ENCODE results near the gene S100A8.
"Not testable (repeated sequence)": the region's sequence is repeated elsewhere in the genome, so short reads cannot be mapped to it uniquely, and the experiment has no call there.

The S100A8 gene

GRCh38 chr1:153360592-153361479 lies 30.0 kb downstream of the S100A8 start:
- no peak for DNase-seq

- DNase-seq: no peak
Measured at GRCh38 chr1:153360190-153360589, 30.7 kb downstream of the S100A8 start.

- DNase-seq: no peak
Measured at GRCh38 chr1:153359241-153359640, 31.6 kb downstream of the S100A8 start.

GRCh38 chr1:153358691-153358975 lies 32.2 kb downstream of the S100A8 start:
- no peak for DNase-seq

- DNase-seq: no peak
Measured at GRCh38 chr1:153357853-153358690, 32.8 kb downstream of the S100A8 start, which contains the start of gene S100A9. Gene S100A9 (plus strand): TSS chr1:153357854. CDS start chr1:153358284, 430 bp downstream.

GRCh38 chr1:153357076-153357852 lies 33.6 kb downstream of the S100A8 start:
- no peak for DNase-seq

- DNase-seq: no peak
Measured at GRCh38 chr1:153356392-153357075, 34.3 kb downstream of the S100A8 start.

- DNase-seq: peak in 1 of 2 donors; percentile 8
Measured at GRCh38 chr1:153355445-153356071, 35.3 kb downstream of the S100A8 start.

- no peak for DNase-seq
Measured at GRCh38 chr1:153354515-153355193, 36.2 kb downstream of the S100A8 start.

- DNase-seq: no peak
Measured at GRCh38 chr1:153353226-153353947, 37.5 kb downstream of the S100A8 start.

- peak; percentile 44 to 53 for DNase-seq
Measured at GRCh38 chr1:153352523-153352922, 38.4 kb downstream of the S100A8 start.

GRCh38 chr1:153350321-153350957 lies 40.4 kb downstream of the S100A8 start:
- no peak for DNase-seq

- no peak for DNase-seq
Measured at GRCh38 chr1:153349363-153350320, 41.2 kb downstream of the S100A8 start.

GRCh38 chr1:153348511-153349362 lies 42.1 kb downstream of the S100A8 start, which contains the start of gene PGLYRP4:
Gene PGLYRP4 (minus strand): TSS chr1:153348841. CDS start chr1:153347932, 909 bp downstream.
- DNase-seq: no peak

GRCh38 chr1:153347856-153348255 lies 43.0 kb downstream of the S100A8 start:
- no peak for DNase-seq

- not testable (repeated sequence) for DNase-seq
Measured at GRCh38 chr1:153347049-153347448, 43.8 kb downstream of the S100A8 start.

- DNase-seq: no peak
Measured at GRCh38 chr1:153346077-153346723, 44.7 kb downstream of the S100A8 start.
